Pulmonary artery endothelial cell (primary cell): ENCODE measurements around the gene PDX1. TPM values are rescaled to one million over a fixed set of nuclear protein-coding genes. Genes with fewer than 3 reads are reported as not detected.
"Not testable (repeated sequence)": the region's sequence is repeated elsewhere in the genome, so short reads cannot be mapped to it uniquely, and the experiment has no call there.

Experiments
- DNase-seq: peaks from one replicate; pipeline ENCODE4 v3.0.0-alpha.2; 2011; ENCODE audit warnings: low read depth, low spot score
- total RNA-seq: library from RNA; depleted of rRNA; stranded (reverse); fragments of >200 nt; gene quantifications from 2 replicates; pipeline ENCODE4 v1.2.3, GENCODE V29; 2014

The PDX1 gene
- total RNA-seq, 1 donor from 2014 or later = not detected

- no peak for DNase-seq
Observed at GRCh38 chr13:27954406-27954851, 34.6 kb downstream of the PDX1 start.

- no peak for DNase-seq
Observed at GRCh38 chr13:27955014-27955591, 35.3 kb downstream of the PDX1 start.

GRCh38 chr13:27956576-27957300 is 36.9 kb downstream of the PDX1 start:
- DNase-seq = no peak

GRCh38 chr13:27959976-27960361 is 40.2 kb downstream of the PDX1 start:
- no peak for DNase-seq

- no peak for DNase-seq
Observed at GRCh38 chr13:27960362-27961226, 40.8 kb downstream of the PDX1 start.

GRCh38 chr13:27961227-27962085 is 41.7 kb downstream of the PDX1 start:
- DNase-seq = no peak

- no peak for DNase-seq
Observed at GRCh38 chr13:27962128-27962841, 42.5 kb downstream of the PDX1 start.

GRCh38 chr13:27962982-27963381 is 43.2 kb downstream of the PDX1 start:
- DNase-seq = no peak

GRCh38 chr13:27963491-27963890 is 43.7 kb downstream of the PDX1 start:
- no peak for DNase-seq

- not testable (repeated sequence) for DNase-seq
Observed at GRCh38 chr13:27964206-27964605, 44.4 kb downstream of the PDX1 start.

- DNase-seq = no peak
Observed at GRCh38 chr13:27964741-27965323, 45.0 kb downstream of the PDX1 start.

- DNase-seq = no peak
Observed at GRCh38 chr13:27965343-27965739, 45.5 kb downstream of the PDX1 start.

GRCh38 chr13:27965740-27966640 is 46.2 kb downstream of the PDX1 start:
- DNase-seq = no peak

- DNase-seq = no peak
Observed at GRCh38 chr13:27966641-27967202, 46.9 kb downstream of the PDX1 start.

- DNase-seq = no peak
Observed at GRCh38 chr13:27967203-27967735, 47.5 kb downstream of the PDX1 start.

GRCh38 chr13:27967736-27968315 is 48.0 kb downstream of the PDX1 start:
- DNase-seq = no peak

GRCh38 chr13:27968316-27969081 is 48.7 kb downstream of the PDX1 start:
- DNase-seq = no peak
